Measurements from ENCODE around the gene IFNG-AS1.
A peak's percentile ranks its signal among the peaks of the same experiment; 100 is the strongest.

The IFNG-AS1 gene

GRCh38 chr12:68040450-68041075 lies 51.3 kb downstream of the IFNG-AS1 start:
- DNase-seq = peak; percentile 48

- DNase-seq = peak; percentile 15
Observed at GRCh38 chr12:68042212-68042699, 53.0 kb downstream of the IFNG-AS1 start.

GRCh38 chr12:68043435-68043834 lies 54.2 kb downstream of the IFNG-AS1 start:
- DNase-seq = no peak

- DNase-seq = no peak
Observed at GRCh38 chr12:68048648-68049297, 59.5 kb downstream of the IFNG-AS1 start.

- DNase-seq = no peak
Observed at GRCh38 chr12:68056300-68056699, 67.1 kb downstream of the IFNG-AS1 start.

GRCh38 chr12:68063900-68064590 lies 74.8 kb downstream of the IFNG-AS1 start:
- DNase-seq = no peak

GRCh38 chr12:68065163-68065562 lies 75.9 kb downstream of the IFNG-AS1 start:
- no peak for DNase-seq

GRCh38 chr12:68065687-68066086 lies 76.4 kb downstream of the IFNG-AS1 start:
- no peak for DNase-seq

- DNase-seq = no peak
Observed at GRCh38 chr12:68067762-68068376, 78.6 kb downstream of the IFNG-AS1 start.

- no peak for DNase-seq
Observed at GRCh38 chr12:68069275-68069674, 80.0 kb downstream of the IFNG-AS1 start.
